Keratinocyte (primary cell): ENCODE results near the gene CACNB4.

ENCODE experiments used
- EZH2 ChIP-seq: IDR thresholded peaks from one replicate; pipeline ENCODE4 v1.6.1; 2012; ENCODE audit warnings: inconsistent platforms, mild to moderate bottlenecking, low read length, moderate library complexity
- TF ChIP-seq, protein P1 (sequence below), 3 experiments: IDR thresholded peaks in 1 of 3; conservative IDR thresholded peaks in 1 of 3; optimal IDR thresholded peaks in 1 of 3; 2 replicates in 2 of 3; 3 replicates in 1 of 3; pipeline versions ENCODE3 to v1.5.1; 2011; ENCODE audit warnings: low read length in 3 of 3, mild to moderate bottlenecking in 3 of 3, moderate library complexity in 2 of 3, control low read depth in 1 of 3, inconsistent platforms in 1 of 3; ENCODE audit not compliant: insufficient read depth in 2 of 3; ENCODE audit errors: extremely low read depth in 1 of 3

DNA sequence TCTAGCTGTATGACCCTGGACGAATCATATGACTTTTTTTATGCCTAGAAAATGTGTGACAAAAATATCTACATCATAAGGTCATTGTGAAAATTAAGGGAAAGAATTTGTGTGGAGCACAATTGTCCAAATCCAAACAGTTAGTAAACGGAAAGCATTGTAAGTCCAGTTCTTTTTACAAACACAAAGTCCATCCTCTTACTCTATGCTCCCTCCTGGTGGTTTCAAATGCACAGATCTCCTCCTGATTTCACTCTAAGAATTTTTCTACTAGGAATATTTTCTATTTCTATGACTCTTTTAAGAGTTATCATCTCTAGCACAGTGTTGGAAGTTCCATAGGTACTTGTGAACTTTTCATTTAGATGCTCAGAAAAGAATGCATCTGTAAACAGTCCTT, 145.4 kb downstream of the CACNB4 start:
- TF ChIP-seq, protein P1, sequence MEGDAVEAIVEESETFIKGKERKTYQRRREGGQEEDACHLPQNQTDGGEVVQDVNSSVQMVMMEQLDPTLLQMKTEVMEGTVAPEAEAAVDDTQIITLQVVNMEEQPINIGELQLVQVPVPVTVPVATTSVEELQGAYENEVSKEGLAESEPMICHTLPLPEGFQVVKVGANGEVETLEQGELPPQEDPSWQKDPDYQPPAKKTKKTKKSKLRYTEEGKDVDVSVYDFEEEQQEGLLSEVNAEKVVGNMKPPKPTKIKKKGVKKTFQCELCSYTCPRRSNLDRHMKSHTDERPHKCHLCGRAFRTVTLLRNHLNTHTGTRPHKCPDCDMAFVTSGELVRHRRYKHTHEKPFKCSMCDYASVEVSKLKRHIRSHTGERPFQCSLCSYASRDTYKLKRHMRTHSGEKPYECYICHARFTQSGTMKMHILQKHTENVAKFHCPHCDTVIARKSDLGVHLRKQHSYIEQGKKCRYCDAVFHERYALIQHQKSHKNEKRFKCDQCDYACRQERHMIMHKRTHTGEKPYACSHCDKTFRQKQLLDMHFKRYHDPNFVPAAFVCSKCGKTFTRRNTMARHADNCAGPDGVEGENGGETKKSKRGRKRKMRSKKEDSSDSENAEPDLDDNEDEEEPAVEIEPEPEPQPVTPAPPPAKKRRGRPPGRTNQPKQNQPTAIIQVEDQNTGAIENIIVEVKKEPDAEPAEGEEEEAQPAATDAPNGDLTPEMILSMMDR (optimal IDR thresholded peaks at IDR 0.05 in 1 of 3, IDR thresholded peaks at IDR 0.05 in 1 of 3, conservative IDR thresholded peaks at IDR 0.05 in 1 of 3; ENCODE audit: extremely low read depth in 1 of 3, insufficient read depth in 2 of 3, low read length in 3 of 3): no peak
- TF ChIP-seq EZH2: no peak
